ENCODE results near the gene SNRNP35. TPM values are rescaled to one million over a fixed set of nuclear protein-coding genes. Genes with fewer than 3 reads are reported as not detected.

The SNRNP35 gene
- total and polyA plus RNA-seq, 9 of the 15 experiments (the other 6 are each of a cell fraction or from before 2014, with no cell fraction given) = 17.7 to 41.0 (median 25.5) TPM

- no peak for TF ChIP-seq NCOA1 (IDR thresholded peaks at IDR 0.05; ENCODE audit: low read depth)
- TF ChIP-seq MAFF (IDR thresholded peaks at IDR 0.05; ENCODE audit: low read length) = no peak
- no peak for TF ChIP-seq STAG1 (CRISPR knock-in tag; IDR thresholded peaks at IDR 0.05; ENCODE audit: borderline replicate concordance)
- TF ChIP-seq ZNF324 (CRISPR knock-in tag; IDR thresholded peaks at IDR 0.05) = no peak
- no peak for TF ChIP-seq ASH1L (IDR thresholded peaks at IDR 0.05; ENCODE audit: borderline replicate concordance, low read depth, partially characterized antibody)
- TF ChIP-seq, protein P1, sequence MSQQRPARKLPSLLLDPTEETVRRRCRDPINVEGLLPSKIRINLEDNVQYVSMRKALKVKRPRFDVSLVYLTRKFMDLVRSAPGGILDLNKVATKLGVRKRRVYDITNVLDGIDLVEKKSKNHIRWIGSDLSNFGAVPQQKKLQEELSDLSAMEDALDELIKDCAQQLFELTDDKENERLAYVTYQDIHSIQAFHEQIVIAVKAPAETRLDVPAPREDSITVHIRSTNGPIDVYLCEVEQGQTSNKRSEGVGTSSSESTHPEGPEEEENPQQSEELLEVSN (IDR thresholded peaks at IDR 0.05; ENCODE audit: borderline replicate concordance in 1 of 2, extremely low read depth in 1 of 2, insufficient read depth in 1 of 2, insufficient read length in 1 of 2, low read depth in 1 of 2, low read length in 1 of 2, poor library complexity in 1 of 2, severe bottlenecking in 1 of 2) = peak; percentile 47 to 73
- TF ChIP-seq ZNF644 (tag; IDR thresholded peaks at IDR 0.05; ENCODE audit: low read depth) = no peak
- no peak for TF ChIP-seq PHF21A (IDR thresholded peaks at IDR 0.05; ENCODE audit: borderline replicate concordance, low read depth)
- no peak for TF ChIP-seq CBX1 (IDR thresholded peaks at IDR 0.05; ENCODE audit: low read depth)
- no peak; the same call in 1 of the 2 replicates for TF ChIP-seq ZNF511 (CRISPR knock-in tag; IDR thresholded peaks at IDR 0.05)
- TF ChIP-seq SUPT5H (IDR thresholded peaks at IDR 0.05) = peak; percentile 66
- TF ChIP-seq RBM39 (optimal IDR thresholded peaks at IDR 0.05; ENCODE audit: low read depth, low read length) = no peak
- TF ChIP-seq ZBED1 (IDR thresholded peaks at IDR 0.05) = 0 out of 2 replicates have a peak, but pooled peaks have one; percentile 31
- TF ChIP-seq C11orf30 (IDR thresholded peaks at IDR 0.05; ENCODE audit: low read depth) = no peak
- TF ChIP-seq SIN3A (IDR thresholded peaks at IDR 0.05; ENCODE audit: borderline replicate concordance in 2 of 2, control insufficient read depth in 1 of 2, low read depth in 2 of 2, low read length in 2 of 2) = peak in 1 of 2 experiments; percentile 54; a peak in 1 of 4 replicates
- TF ChIP-seq ERF (CRISPR knock-in tag; IDR thresholded peaks at IDR 0.05) = peak; percentile 78; the same call in 1 of the 2 replicates
- TF ChIP-seq KLF1 (tag; IDR thresholded peaks at IDR 0.05) = no peak
- TF ChIP-seq ZFPM2 (CRISPR knock-in tag; IDR thresholded peaks at IDR 0.05) = no peak
- TF ChIP-seq ZNF764 (CRISPR knock-in tag; IDR thresholded peaks at IDR 0.05; ENCODE audit: low read depth) = no peak
- TF ChIP-seq ZNF143 (CRISPR knock-in tag; IDR thresholded peaks at IDR 0.05) = no peak
- peak; percentile 93 for TF ChIP-seq RFX1 (IDR thresholded peaks at IDR 0.05)
- no peak for TF ChIP-seq TSC22D4 (tag; IDR thresholded peaks at IDR 0.05)
- TF ChIP-seq EHMT2 (IDR thresholded peaks at IDR 0.05) = no peak
- TF ChIP-seq KAT8 (IDR thresholded peaks at IDR 0.05; ENCODE audit: low read depth) = no peak
- no peak for TF ChIP-seq ETV6 (IDR thresholded peaks at IDR 0.05; ENCODE audit: borderline replicate concordance in 1 of 2, low read depth in 2 of 2, low read length in 1 of 2)
- peak; percentile 83; the same call in 1 of the 2 replicates for TF ChIP-seq ETV6 (CRISPR knock-in tag; IDR thresholded peaks at IDR 0.05; ENCODE audit: borderline replicate concordance)
- peak; percentile 36; the same call in 1 of the 2 replicates for TF ChIP-seq SOX6 (IDR thresholded peaks at IDR 0.05)
- TF ChIP-seq, protein P2, sequence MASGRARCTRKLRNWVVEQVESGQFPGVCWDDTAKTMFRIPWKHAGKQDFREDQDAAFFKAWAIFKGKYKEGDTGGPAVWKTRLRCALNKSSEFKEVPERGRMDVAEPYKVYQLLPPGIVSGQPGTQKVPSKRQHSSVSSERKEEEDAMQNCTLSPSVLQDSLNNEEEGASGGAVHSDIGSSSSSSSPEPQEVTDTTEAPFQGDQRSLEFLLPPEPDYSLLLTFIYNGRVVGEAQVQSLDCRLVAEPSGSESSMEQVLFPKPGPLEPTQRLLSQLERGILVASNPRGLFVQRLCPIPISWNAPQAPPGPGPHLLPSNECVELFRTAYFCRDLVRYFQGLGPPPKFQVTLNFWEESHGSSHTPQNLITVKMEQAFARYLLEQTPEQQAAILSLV (tag; IDR thresholded peaks at IDR 0.05) = no peak
Observed at GRCh38 chr12:123436017-123436964, 21.6 kb upstream of the SNRNP35 start, which contains the start of gene RILPL2 (continued).

Data from K562 (cell line).